Liver (tissue), 9 donors: ENCODE data around the gene ADAMTS2. TPM values are rescaled to one million over a fixed set of nuclear protein-coding genes. Genes with fewer than 3 reads are reported as not detected.

Experiments
- DNase-seq: peaks from one replicate; pipeline ENCODE4 v3.0.0-alpha.2; 2017; ENCODE audit warnings: low spot score
- H3K27ac ChIP-seq, 2 donors: one replicate each; pipeline ENCODE4 v1.7.0; 2013; ENCODE audit warnings: inconsistent platforms in 2 of 2, low read length in 2 of 2, control low read depth in 1 of 2, low read depth in 1 of 2, mild to moderate bottlenecking in 1 of 2
- H3K27me3 ChIP-seq, 4 donors: one replicate each; pipeline versions ENCODE4 v1.6.1 to v1.7.0; 2013; ENCODE audit warnings: low read length in 3 of 4, inconsistent platforms in 1 of 4, mild to moderate bottlenecking in 1 of 4, moderate library complexity in 1 of 4; ENCODE audit not compliant: control insufficient read depth in 4 of 4, insufficient read depth in 4 of 4
- H3K36me3 ChIP-seq, 4 donors: one replicate each; pipeline versions ENCODE4 v1.6.1 to v1.7.0; 2013; ENCODE audit warnings: low read length in 3 of 4, mild to moderate bottlenecking in 3 of 4, low read depth in 1 of 4, moderate library complexity in 1 of 4; ENCODE audit not compliant: control insufficient read depth in 4 of 4, insufficient read depth in 3 of 4
- H3K4me1 ChIP-seq, 4 donors: one replicate each; pipeline versions ENCODE4 v1.6.1 to v1.7.0; 2013; ENCODE audit warnings: low read length in 3 of 4, mild to moderate bottlenecking in 3 of 4, moderate library complexity in 1 of 4; ENCODE audit not compliant: control insufficient read depth in 4 of 4, insufficient read depth in 4 of 4
- H3K4me3 ChIP-seq, 3 donors: one replicate each; pipeline versions ENCODE4 v1.6.1 to v1.7.0; 2013; ENCODE audit warnings: low read length in 3 of 3, control low read depth in 1 of 3, low read depth in 1 of 3, mild to moderate bottlenecking in 1 of 3
- H3K9ac ChIP-seq, 2 donors: one replicate each; pipeline ENCODE4 v1.7.0; 2013; ENCODE audit warnings: low read length in 2 of 2, mild to moderate bottlenecking in 2 of 2, moderate library complexity in 2 of 2, control low read depth in 1 of 2, low read depth in 1 of 2
- H3K9me3 ChIP-seq, 4 donors: one replicate each; pipeline versions ENCODE4 v1.6.1 to v1.7.0; 2013; ENCODE audit warnings: low read length in 3 of 4; ENCODE audit not compliant: control insufficient read depth in 4 of 4
- ATF3 ChIP-seq: IDR thresholded peaks from 2 replicates; pipeline ENCODE4 v1.6.1; 2016; ENCODE audit warnings: antibody characterized with exemption
- CTCF ChIP-seq: fragments of 150-350 bp; IDR thresholded peaks from 2 replicates; pipeline ENCODE4 v1.5.1; 2017; ENCODE audit warnings: improper control_type of control experiment, low read depth, low read length; ENCODE audit not compliant: missing input control
- EGR1 ChIP-seq, 2 donors: IDR thresholded peaks; 2 replicates each; pipeline ENCODE4 v1.6.1; 2016 to 2018; ENCODE audit warnings: antibody characterized with exemption in 2 of 2, low read depth in 2 of 2
- FOXA1 ChIP-seq: IDR thresholded peaks from 2 replicates; pipeline ENCODE4 v1.6.1; 2016; ENCODE audit warnings: antibody characterized with exemption
- FOXA2 ChIP-seq: IDR thresholded peaks from 2 replicates; pipeline ENCODE4 v1.6.1; 2016; ENCODE audit warnings: antibody characterized with exemption
- GABPA ChIP-seq, 2 donors: IDR thresholded peaks in 1 of 2; conservative IDR thresholded peaks in 1 of 2; 2 replicates each; pipeline ENCODE4 v1.6.1; 2016; ENCODE audit warnings: antibody characterized with exemption in 2 of 2, mild to moderate bottlenecking in 1 of 2, moderate library complexity in 1 of 2
- HNF4A ChIP-seq, 2 donors: conservative IDR thresholded peaks; 2 replicates each; pipeline ENCODE4 v1.6.1; 2016; ENCODE audit warnings: antibody characterized with exemption in 2 of 2, mild to moderate bottlenecking in 2 of 2
- HNF4G ChIP-seq: IDR thresholded peaks from 2 replicates; pipeline ENCODE4 v1.6.1; 2016; ENCODE audit warnings: antibody characterized with exemption
- JUND ChIP-seq, 2 donors: IDR thresholded peaks; 2 replicates each; pipeline ENCODE4 v1.6.1; 2016; ENCODE audit warnings: antibody characterized with exemption in 2 of 2
- MAX ChIP-seq: IDR thresholded peaks from 2 replicates; pipeline ENCODE4 v1.6.1; 2016; ENCODE audit warnings: antibody characterized with exemption
- NR2F2 ChIP-seq: IDR thresholded peaks from 2 replicates; pipeline ENCODE4 v1.6.1; 2016; ENCODE audit warnings: antibody characterized with exemption
- RAD21 ChIP-seq, 2 donors: IDR thresholded peaks; 2 replicates each; pipeline ENCODE4 v1.6.1; 2016; ENCODE audit warnings: antibody characterized with exemption in 2 of 2, mild to moderate bottlenecking in 2 of 2
- RXRA ChIP-seq, 2 donors: IDR thresholded peaks; 2 replicates each; pipeline ENCODE4 v1.6.1; 2017 to 2018; ENCODE audit warnings: antibody characterized with exemption in 2 of 2, mild to moderate bottlenecking in 1 of 2
- SP1 ChIP-seq: IDR thresholded peaks from 2 replicates; pipeline ENCODE4 v1.6.1; 2018; ENCODE audit warnings: antibody characterized with exemption, mild to moderate bottlenecking
- TAF1 ChIP-seq: conservative IDR thresholded peaks from 2 replicates; pipeline ENCODE4 v1.6.1; 2016; ENCODE audit warnings: antibody characterized with exemption, mild to moderate bottlenecking
- YY1 ChIP-seq: IDR thresholded peaks from 2 replicates; pipeline ENCODE4 v1.6.1; 2016; ENCODE audit warnings: antibody characterized with exemption, mild to moderate bottlenecking
- ZBTB33 ChIP-seq: IDR thresholded peaks from 2 replicates; pipeline ENCODE4 v1.6.1; 2016; ENCODE audit warnings: antibody characterized with exemption
- WGBS: extraction: QIAGEN DNeasy Blood & Tissue Kit; methylation state at CpG from one replicate; pipeline ENCODE4 v1.1.7; 2013; 5-methylcytosine and 5-hydroxymethylcytosine counted together
- polyA plus RNA-seq, 2 donors: library from polyadenylated mRNA; stranded (reverse) in 1 of 2; unstranded in 1 of 2; fragments of 200-250 nt in 1 of 2; fragments of >200 nt in 1 of 2; fragmentation: Nextera tagmentation in 1 of 2; extraction: Ambion mirVana in 1 of 2; gene quantifications; one replicate each; pipeline versions ENCODE4 v1.2.1 to v1.2.3, GENCODE V29; 2013 to 2015
- total RNA-seq, 2 donors: library from RNA; depleted of rRNA; stranded (reverse); fragments of >200 nt; gene quantifications; one replicate each; pipeline ENCODE4 v1.2.3, GENCODE V29; 2014
- TF ChIP-seq, protein P1 (sequence below): IDR thresholded peaks from 2 replicates; pipeline ENCODE4 v1.6.1; 2016; ENCODE audit warnings: antibody characterized with exemption, mild to moderate bottlenecking
- donor health status: healthy.
- donor health status: healthy.
- donor health status: healthy.
- donor health status: healthy.
- donor health status: healthy.

Gene ADAMTS2
- total and polyA plus RNA-seq, 4 donors: 2.7 to 24.3 (median 12.0) TPM

DNA sequence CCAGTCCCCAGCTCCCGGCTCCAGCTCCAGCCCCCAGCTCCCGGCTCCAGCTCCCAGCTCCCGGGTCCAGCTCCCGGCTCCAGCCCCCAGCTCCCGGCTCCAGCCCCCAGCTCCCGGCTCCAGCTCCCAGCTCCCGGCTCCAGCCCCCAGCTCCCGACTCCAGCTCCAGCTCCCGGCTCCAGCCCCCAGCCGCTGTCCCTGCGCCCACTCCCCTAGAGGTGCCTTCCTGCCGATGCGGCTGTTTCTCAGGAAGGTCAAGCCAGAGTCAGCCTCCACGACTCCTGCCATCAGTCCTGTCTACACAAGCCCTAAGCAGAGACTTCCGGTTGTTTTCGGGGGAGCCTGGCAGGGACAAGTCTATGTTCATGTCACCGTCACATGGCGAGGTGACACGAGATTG is 210.3 kb downstream of the ADAMTS2 start (continued):
- TF ChIP-seq, protein P1, sequence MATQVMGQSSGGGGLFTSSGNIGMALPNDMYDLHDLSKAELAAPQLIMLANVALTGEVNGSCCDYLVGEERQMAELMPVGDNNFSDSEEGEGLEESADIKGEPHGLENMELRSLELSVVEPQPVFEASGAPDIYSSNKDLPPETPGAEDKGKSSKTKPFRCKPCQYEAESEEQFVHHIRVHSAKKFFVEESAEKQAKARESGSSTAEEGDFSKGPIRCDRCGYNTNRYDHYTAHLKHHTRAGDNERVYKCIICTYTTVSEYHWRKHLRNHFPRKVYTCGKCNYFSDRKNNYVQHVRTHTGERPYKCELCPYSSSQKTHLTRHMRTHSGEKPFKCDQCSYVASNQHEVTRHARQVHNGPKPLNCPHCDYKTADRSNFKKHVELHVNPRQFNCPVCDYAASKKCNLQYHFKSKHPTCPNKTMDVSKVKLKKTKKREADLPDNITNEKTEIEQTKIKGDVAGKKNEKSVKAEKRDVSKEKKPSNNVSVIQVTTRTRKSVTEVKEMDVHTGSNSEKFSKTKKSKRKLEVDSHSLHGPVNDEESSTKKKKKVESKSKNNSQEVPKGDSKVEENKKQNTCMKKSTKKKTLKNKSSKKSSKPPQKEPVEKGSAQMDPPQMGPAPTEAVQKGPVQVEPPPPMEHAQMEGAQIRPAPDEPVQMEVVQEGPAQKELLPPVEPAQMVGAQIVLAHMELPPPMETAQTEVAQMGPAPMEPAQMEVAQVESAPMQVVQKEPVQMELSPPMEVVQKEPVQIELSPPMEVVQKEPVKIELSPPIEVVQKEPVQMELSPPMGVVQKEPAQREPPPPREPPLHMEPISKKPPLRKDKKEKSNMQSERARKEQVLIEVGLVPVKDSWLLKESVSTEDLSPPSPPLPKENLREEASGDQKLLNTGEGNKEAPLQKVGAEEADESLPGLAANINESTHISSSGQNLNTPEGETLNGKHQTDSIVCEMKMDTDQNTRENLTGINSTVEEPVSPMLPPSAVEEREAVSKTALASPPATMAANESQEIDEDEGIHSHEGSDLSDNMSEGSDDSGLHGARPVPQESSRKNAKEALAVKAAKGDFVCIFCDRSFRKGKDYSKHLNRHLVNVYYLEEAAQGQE: no peak
- no peak for TF ChIP-seq YY1
- TF ChIP-seq ATF3: no peak
- TF ChIP-seq MAX: no peak
- TF ChIP-seq JUND (IDR thresholded peaks at IDR 0.05): no peak
- no peak for TF ChIP-seq HNF4A (conservative IDR thresholded peaks at IDR 0.05)
- no peak for TF ChIP-seq FOXA2

DNA sequence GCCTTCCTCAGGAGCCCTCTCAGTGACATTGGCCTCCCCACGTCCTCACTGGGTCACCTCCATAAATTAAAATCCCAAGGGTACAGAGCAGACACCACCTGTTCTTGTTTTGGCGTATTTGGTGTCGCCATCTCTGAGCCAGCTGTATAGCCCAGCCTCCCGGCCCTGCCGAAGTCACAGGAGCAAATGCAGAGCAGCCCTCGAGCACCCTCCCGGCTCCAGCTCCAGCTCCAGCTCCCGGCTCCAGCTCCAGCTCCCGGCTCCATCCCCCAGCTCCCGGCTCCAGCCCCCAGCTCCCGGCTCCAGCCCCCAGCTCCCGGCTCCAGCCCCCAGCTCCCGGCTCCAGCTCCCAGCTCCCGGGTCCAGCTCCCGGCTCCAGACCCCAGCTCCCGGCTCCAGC is 210.8 kb downstream of the ADAMTS2 start:
- H3K27ac ChIP-seq: no peak overlapping the region
- no peak overlapping the region for H3K4me3 ChIP-seq
- H3K9me3 ChIP-seq: peaks cover 0 to 2% (median 0%) of the 10 kb centered on the region in 4 donors
- no peak overlapping the region for H3K9ac ChIP-seq
- 93% methylated on average over 16 of the region's 16 CpGs for WGBS
- H3K36me3 ChIP-seq: no peaks in the 10 kb centered on the region
- no peaks in the 10 kb centered on the region for H3K4me1 ChIP-seq
- no peaks in the 10 kb centered on the region for H3K27me3 ChIP-seq
- DNase-seq: no peak
- TF ChIP-seq CTCF (no peak), HNF4G (no peak), ZBTB33 (no peak), RAD21 (IDR thresholded peaks at IDR 0.05) (no peak), TAF1 (no peak), FOXA1 (no peak), NR2F2 (no peak), GABPA (IDR thresholded peaks at IDR 0.05 in 1 of 2, conservative IDR thresholded peaks at IDR 0.05 in 1 of 2) (no peak), YY1 (no peak), MAX (no peak), FOXA2 (no peak), RXRA (IDR thresholded peaks at IDR 0.05) (no peak), EGR1 (IDR thresholded peaks at IDR 0.05; ENCODE audit: low read depth in 2 of 2) (no peak), HNF4A (conservative IDR thresholded peaks at IDR 0.05) (no peak), JUND (IDR thresholded peaks at IDR 0.05) (no peak), ATF3 (no peak), SP1 (no peak)
- TF ChIP-seq, protein P1: no peak
